Measurements from ENCODE around the gene COASY. TPM values are rescaled to one million over a fixed set of nuclear protein-coding genes. Genes with fewer than 3 reads are reported as not detected.
A peak's percentile ranks its signal among the peaks of the same experiment; 100 is the strongest.
"Not testable (repeated sequence)": the region's sequence is repeated elsewhere in the genome, so short reads cannot be mapped to it uniquely, and the experiment has no call there.

The COASY gene
- total RNA-seq, 1 experiment from 2014 or later: 131 TPM

GRCh38 chr17:42609182-42609813 is 47.4 kb downstream of the COASY start, which contains the start of the genes RETREG3 and TUBG1:
Gene RETREG3, minus strand, starts transcription at chr17:42609374. Its CDS starts 50 bp downstream, at chr17:42609324.
Gene TUBG1, plus strand, starts transcription at chr17:42609683. Its CDS starts 55 bp downstream, at chr17:42609738.
- ATAC-seq (peak; percentile 94), DNase-seq (ENCODE audit: low spot score) (peak; percentile 99)
- 0 out of 2 replicates have a peak, but pooled peaks have one; percentile 6 for TF ChIP-seq TEAD1 (CRISPR knock-in tag; IDR thresholded peaks at IDR 0.05)
- TF ChIP-seq, protein P1, sequence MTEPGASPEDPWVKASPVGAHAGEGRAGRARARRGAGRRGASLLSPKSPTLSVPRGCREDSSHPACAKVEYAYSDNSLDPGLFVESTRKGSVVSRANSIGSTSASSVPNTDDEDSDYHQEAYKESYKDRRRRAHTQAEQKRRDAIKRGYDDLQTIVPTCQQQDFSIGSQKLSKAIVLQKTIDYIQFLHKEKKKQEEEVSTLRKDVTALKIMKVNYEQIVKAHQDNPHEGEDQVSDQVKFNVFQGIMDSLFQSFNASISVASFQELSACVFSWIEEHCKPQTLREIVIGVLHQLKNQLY (CRISPR knock-in tag; IDR thresholded peaks at IDR 0.05): no peak
- no peak for TF ChIP-seq SOX15 (CRISPR knock-in tag; IDR thresholded peaks at IDR 0.05)
- TF ChIP-seq GABPB1 (CRISPR knock-in tag; IDR thresholded peaks at IDR 0.05): peak; percentile 71
- peak; percentile 77 for TF ChIP-seq MAX (CRISPR knock-in tag; IDR thresholded peaks at IDR 0.05)
- TF ChIP-seq MYBL2 (CRISPR knock-in tag; IDR thresholded peaks at IDR 0.05): 0 out of 2 replicates have a peak, but pooled peaks have one; percentile 43
- TF ChIP-seq, protein P2, sequence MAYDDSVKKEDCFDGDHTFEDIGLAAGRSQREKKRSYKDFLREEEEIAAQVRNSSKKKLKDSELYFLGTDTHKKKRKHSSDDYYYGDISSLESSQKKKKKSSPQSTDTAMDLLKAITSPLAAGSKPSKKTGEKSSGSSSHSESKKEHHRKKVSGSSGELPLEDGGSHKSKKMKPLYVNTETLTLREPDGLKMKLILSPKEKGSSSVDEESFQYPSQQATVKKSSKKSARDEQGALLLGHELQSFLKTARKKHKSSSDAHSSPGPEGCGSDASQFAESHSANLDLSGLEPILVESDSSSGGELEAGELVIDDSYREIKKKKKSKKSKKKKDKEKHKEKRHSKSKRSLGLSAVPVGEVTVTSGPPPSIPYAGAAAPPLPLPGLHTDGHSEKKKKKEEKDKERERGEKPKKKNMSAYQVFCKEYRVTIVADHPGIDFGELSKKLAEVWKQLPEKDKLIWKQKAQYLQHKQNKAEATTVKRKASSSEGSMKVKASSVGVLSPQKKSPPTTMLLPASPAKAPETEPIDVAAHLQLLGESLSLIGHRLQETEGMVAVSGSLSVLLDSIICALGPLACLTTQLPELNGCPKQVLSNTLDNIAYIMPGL (CRISPR knock-in tag; IDR thresholded peaks at IDR 0.05): 0 out of 2 replicates have a peak, but pooled peaks have one; percentile 40
- peak; percentile 77; the same call in 1 of the 2 replicates for TF ChIP-seq ZBTB21 (CRISPR knock-in tag; IDR thresholded peaks at IDR 0.05; ENCODE audit: borderline replicate concordance)
- TF ChIP-seq FOXK1 (CRISPR knock-in tag; IDR thresholded peaks at IDR 0.05): peak; percentile 83
- TF ChIP-seq SMAD3 (CRISPR knock-in tag; IDR thresholded peaks at IDR 0.05; ENCODE audit: borderline replicate concordance): 0 out of 2 replicates have a peak, but pooled peaks have one; percentile 11
- peak; percentile 90; the same call in 1 of the 2 replicates for TF ChIP-seq ARID4B (CRISPR knock-in tag; IDR thresholded peaks at IDR 0.05; ENCODE audit: borderline replicate concordance)
- 0 out of 2 replicates have a peak, but pooled peaks have one; percentile 35 for TF ChIP-seq NFE2L1 (CRISPR knock-in tag; IDR thresholded peaks at IDR 0.05)
- peak; percentile 75 for TF ChIP-seq SP1 (CRISPR knock-in tag; conservative IDR thresholded peaks at IDR 0.05)
- peak; percentile 56; the same call in 1 of the 2 replicates for TF ChIP-seq NFYB (CRISPR knock-in tag; conservative IDR thresholded peaks at IDR 0.05; ENCODE audit: low read depth)
- TF ChIP-seq CDX4 (CRISPR knock-in tag; IDR thresholded peaks at IDR 0.05; ENCODE audit: borderline replicate concordance): no peak
- TF ChIP-seq ZNF281 (CRISPR knock-in tag; IDR thresholded peaks at IDR 0.05): peak; percentile 35; the same call in 1 of the 2 replicates
- TF ChIP-seq ZNF138 (CRISPR knock-in tag; conservative IDR thresholded peaks at IDR 0.05): no peak
- TF ChIP-seq ELF4 (CRISPR knock-in tag; IDR thresholded peaks at IDR 0.05; ENCODE audit: low read depth): no peak
- TF ChIP-seq CREM (CRISPR knock-in tag; IDR thresholded peaks at IDR 0.05): peak; percentile 56; the same call in 1 of the 2 replicates
- Mint-ChIP-seq H3K4me1 (peaks cover 17% of the 10 kb centered on the region), H3K9me3 (no peaks in the 10 kb centered on the region), H3K27ac (peak within 1 kb of the TSS; percentile 97), H3K27me3 (ENCODE audit: low read depth) (no peaks in the 10 kb centered on the region), H3K36me3 (peaks cover 31% of the 10 kb centered on the region), H3K4me3 (peak within 1 kb of the TSS; percentile 100)
- CTCF ChIA-PET: interaction anchor here (0.5 to 3.5 kb wide), 24 partner anchors 9 to 389 kb away, joined by 3 to 55 read pairs (median 5); partner anchors contain the start of genes BECN1, CCR10, MLX and PLEKHH3
- POLR2A ChIA-PET: interaction anchor here (0.6 to 1.9 kb wide), 10 partner anchors 9 to 72 kb away, joined by 3 to 9 read pairs (median 4); partner anchors contain the start of genes PLEKHH3, PSMC3IP and TUBG2

DNA sequence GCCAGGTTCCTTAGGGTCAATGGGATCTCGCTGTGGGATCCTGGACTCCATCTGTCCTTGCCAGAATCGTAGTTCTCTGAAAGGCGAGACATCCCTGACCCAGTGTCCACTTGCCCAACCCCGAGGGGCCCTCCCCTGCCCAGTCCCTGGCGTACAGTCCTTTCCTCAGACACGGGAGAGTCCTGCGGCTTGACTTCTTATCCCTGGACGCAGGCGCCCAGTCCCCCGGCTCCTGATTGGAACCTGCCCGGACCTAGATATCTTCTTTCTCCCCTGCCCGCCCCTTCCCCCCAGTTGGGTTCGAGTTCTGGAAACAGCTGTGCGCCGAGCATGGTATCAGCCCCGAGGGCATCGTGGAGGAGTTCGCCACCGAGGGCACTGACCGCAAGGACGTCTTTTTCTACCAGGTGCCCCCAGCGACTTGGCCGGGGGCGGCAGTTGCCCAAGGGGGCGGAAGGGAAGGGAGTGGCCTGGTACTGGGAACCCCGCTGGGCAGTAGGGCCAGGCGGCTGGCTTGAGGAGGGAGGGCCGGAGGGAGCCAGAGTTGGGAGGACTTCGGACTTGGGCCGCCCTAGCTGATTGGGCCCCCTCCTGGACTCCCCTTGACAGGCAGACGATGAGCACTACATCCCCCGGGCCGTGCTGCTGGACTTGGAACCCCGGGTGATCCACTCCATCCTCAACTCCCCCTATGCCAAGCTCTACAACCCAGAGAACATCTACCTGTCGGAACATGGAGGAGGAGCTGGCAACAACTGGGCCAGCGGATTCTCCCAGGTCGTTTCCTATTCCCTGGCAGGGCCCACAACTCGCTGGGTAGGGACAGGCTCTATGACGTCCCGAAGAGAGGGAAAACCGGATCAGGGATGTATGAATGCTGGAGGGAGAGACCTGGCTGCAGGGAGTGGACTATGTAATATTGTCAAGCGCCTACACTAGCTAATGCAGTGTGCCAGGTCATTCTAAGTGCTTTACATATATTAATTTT is 48.2 kb downstream of the COASY start:
- peak overlapping the region; percentile 100 for H3K4me3 Mint-ChIP-seq
- peak overlapping the region; percentile 90 for H3K27ac Mint-ChIP-seq
- POLR2A ChIA-PET: interaction anchor here (0.6 to 1.9 kb wide), 7 partner anchors 8 to 71 kb away, joined by 3 to 9 read pairs (median 8); partner anchors contain the start of genes PLEKHH3 and PSMC3IP
- H3K9me3 Mint-ChIP-seq; H3K27me3 Mint-ChIP-seq (ENCODE audit: low read depth): not testable (repeated sequence)
- DNase-seq (ENCODE audit: low spot score) (peak; percentile 41), ATAC-seq (peak; percentile 19)
- CTCF ChIA-PET: interaction anchor here (0.7 to 3.5 kb wide), 20 partner anchors 9 to 214 kb away, joined by 3 to 55 read pairs (median 7); partner anchors contain the start of genes BECN1, CCR10, PLEKHH3 and PSMC3IP
- H3K36me3 Mint-ChIP-seq: peaks cover 38% of the 10 kb centered on the region
- H3K4me1 Mint-ChIP-seq: peaks cover 17% of the 10 kb centered on the region

All from WTC11 (cell line).